ENCODE results near the gene BMP6.

Gene BMP6

DNA sequence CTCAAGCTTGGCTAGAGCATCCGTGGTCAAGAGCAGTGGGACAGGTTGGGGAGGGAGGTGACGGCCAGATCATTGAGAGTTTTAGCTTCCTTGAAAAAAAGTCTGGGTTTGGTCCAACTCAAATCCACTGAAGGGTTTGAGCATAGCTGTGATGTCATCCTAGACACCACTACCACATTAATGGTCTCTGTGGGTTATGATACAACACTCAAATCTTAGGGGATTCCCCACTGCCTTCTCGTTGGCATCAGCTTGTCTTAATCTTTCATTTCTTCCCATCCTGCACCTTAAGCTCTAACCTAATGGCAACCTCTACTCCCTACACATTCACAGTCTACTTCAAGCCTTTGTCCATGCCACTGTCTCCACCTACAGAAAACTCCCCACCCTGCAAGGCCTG is 77.3 kb downstream of the BMP6 start:
- Histone ChIP-seq H2BK120ac (ENCODE audit: low read depth, low read length) (no peak overlapping the region), H3K4me3 (ENCODE audit: low read length) (no peak overlapping the region), H2BK5ac (ENCODE audit: low read length) (no peak overlapping the region), H4K8ac (ENCODE audit: low read depth, low read length) (no peak overlapping the region), H3K27ac (ENCODE audit: low read depth, low read length) (no peak overlapping the region), H3K18ac (ENCODE audit: low read length) (no peak overlapping the region), H4K5ac (ENCODE audit: low read length) (no peak overlapping the region), H3K27me3 (ENCODE audit: insufficient read depth, low read length, poor library complexity) (no peaks in the 10 kb centered on the region), H3K9ac (ENCODE audit: low read length) (no peak overlapping the region), H3K36me3 (ENCODE audit: control insufficient read depth, insufficient read depth, low read length) (no peaks in the 10 kb centered on the region), H3K79me1 (ENCODE audit: low read length) (no peaks in the 10 kb centered on the region), H3K79me2 (ENCODE audit: control insufficient read depth, insufficient read depth, low read length) (no peaks in the 10 kb centered on the region), H3K4me2 (ENCODE audit: low read length) (no peak overlapping the region), H3K56ac (ENCODE audit: low read length) (no peak overlapping the region), H3K4ac (ENCODE audit: low read depth, low read length) (no peak overlapping the region), H3K23ac (ENCODE audit: low read length) (no peak overlapping the region), H3K4me1 (ENCODE audit: control insufficient read depth, low read depth, low read length) (no peaks in the 10 kb centered on the region), H2BK15ac (replicated peaks; ENCODE audit: low read depth) (no peak overlapping the region), H2AK5ac (ENCODE audit: low read length) (no peak overlapping the region)
- no peak for DNase-seq
- no CpG with 5 or more reads among the region's 3 CpGs for WGBS (ENCODE audit: extremely low coverage, insufficient coverage, low lambda C conversion rate)

- no CpG with 5 or more reads among the region's 11 CpGs for WGBS (ENCODE audit: extremely low coverage, insufficient coverage, low lambda C conversion rate)
- no peaks in the 10 kb centered on the region for H3K79me1 ChIP-seq (ENCODE audit: low read length)
- no peaks in the 10 kb centered on the region for H3K4me1 ChIP-seq (ENCODE audit: control insufficient read depth, low read depth, low read length)
- H3K4me2 ChIP-seq (ENCODE audit: low read length), result no peak overlapping the region
- H3K79me2 ChIP-seq (ENCODE audit: control insufficient read depth, insufficient read depth, low read length), result no peaks in the 10 kb centered on the region
- H3K4me3 ChIP-seq (ENCODE audit: low read length), result no peak overlapping the region
- DNase-seq, result no peak
- H4K5ac ChIP-seq (ENCODE audit: low read length), result no peak overlapping the region
- H2BK120ac ChIP-seq (ENCODE audit: low read depth, low read length), result no peak overlapping the region
- H3K56ac ChIP-seq (ENCODE audit: low read length), result no peak overlapping the region
- no peak overlapping the region for H2AK5ac ChIP-seq (ENCODE audit: low read length)
- H3K27ac ChIP-seq (ENCODE audit: low read depth, low read length), result no peak overlapping the region
- H3K9ac ChIP-seq (ENCODE audit: low read length), result no peak overlapping the region
- no peak overlapping the region for H3K4ac ChIP-seq (ENCODE audit: low read depth, low read length)
- no peak overlapping the region for H3K23ac ChIP-seq (ENCODE audit: low read length)
- no peak overlapping the region for H2BK5ac ChIP-seq (ENCODE audit: low read length)
- no peak overlapping the region for H4K8ac ChIP-seq (ENCODE audit: low read depth, low read length)
- no peaks in the 10 kb centered on the region for H3K27me3 ChIP-seq (ENCODE audit: insufficient read depth, low read length, poor library complexity)
- H2BK15ac ChIP-seq (replicated peaks; ENCODE audit: low read depth), result no peak overlapping the region
- no peak overlapping the region for H3K18ac ChIP-seq (ENCODE audit: low read length)
- H3K36me3 ChIP-seq (ENCODE audit: control insufficient read depth, insufficient read depth, low read length), result no peaks in the 10 kb centered on the region
These were observed 79.4 kb downstream of the BMP6 start for GRCh38 chr6:7805078-7805849.

- DNase-seq, result peak; percentile 42
- H4K8ac ChIP-seq (ENCODE audit: low read depth, low read length), result no peak overlapping the region
- WGBS (ENCODE audit: extremely low coverage, insufficient coverage, low lambda C conversion rate), result no CpG with 5 or more reads among the region's 6 CpGs
- H2BK15ac ChIP-seq (replicated peaks; ENCODE audit: low read depth), result no peak overlapping the region
- no peaks in the 10 kb centered on the region for H3K79me1 ChIP-seq (ENCODE audit: low read length)
- no peaks in the 10 kb centered on the region for H3K4me1 ChIP-seq (ENCODE audit: control insufficient read depth, low read depth, low read length)
- no peak overlapping the region for H4K5ac ChIP-seq (ENCODE audit: low read length)
- H3K27me3 ChIP-seq (ENCODE audit: insufficient read depth, low read length, poor library complexity), result no peaks in the 10 kb centered on the region
- no peak overlapping the region for H2BK120ac ChIP-seq (ENCODE audit: low read depth, low read length)
- H3K18ac ChIP-seq (ENCODE audit: low read length), result no peak overlapping the region
- no peak overlapping the region for H3K56ac ChIP-seq (ENCODE audit: low read length)
- H3K4ac ChIP-seq (ENCODE audit: low read depth, low read length), result no peak overlapping the region
- H3K36me3 ChIP-seq (ENCODE audit: control insufficient read depth, insufficient read depth, low read length), result no peaks in the 10 kb centered on the region
- H3K23ac ChIP-seq (ENCODE audit: low read length), result no peak overlapping the region
- H3K27ac ChIP-seq (ENCODE audit: low read depth, low read length), result no peak overlapping the region
- H3K4me3 ChIP-seq (ENCODE audit: low read length), result no peak overlapping the region
- no peak overlapping the region for H3K4me2 ChIP-seq (ENCODE audit: low read length)
- no peaks in the 10 kb centered on the region for H3K79me2 ChIP-seq (ENCODE audit: control insufficient read depth, insufficient read depth, low read length)
- no peak overlapping the region for H3K9ac ChIP-seq (ENCODE audit: low read length)
- no peak overlapping the region for H2AK5ac ChIP-seq (ENCODE audit: low read length)
- no peak overlapping the region for H2BK5ac ChIP-seq (ENCODE audit: low read length)
These were observed 79.9 kb downstream of the BMP6 start for GRCh38 chr6:7805850-7806214.

- H3K4ac ChIP-seq (ENCODE audit: low read depth, low read length), result no peak overlapping the region
- WGBS (ENCODE audit: extremely low coverage, insufficient coverage, low lambda C conversion rate), result no CpG with 5 or more reads among the region's 1 CpG
These were observed 80.8 kb downstream of the BMP6 start for GRCh38 chr6:7806711-7807110.

GRCh38 chr6:7809346-7809745 is 83.4 kb downstream of the BMP6 start:
- Histone ChIP-seq H3K36me3 (ENCODE audit: control insufficient read depth, insufficient read depth, low read length) (no peaks in the 10 kb centered on the region), H3K79me1 (ENCODE audit: low read length) (no peaks in the 10 kb centered on the region), H3K23ac (ENCODE audit: low read length) (no peak overlapping the region), H3K4me3 (ENCODE audit: low read length) (no peak overlapping the region), H4K8ac (ENCODE audit: low read depth, low read length) (no peak overlapping the region), H3K79me2 (ENCODE audit: control insufficient read depth, insufficient read depth, low read length) (no peaks in the 10 kb centered on the region), H2BK120ac (ENCODE audit: low read depth, low read length) (no peak overlapping the region), H3K9ac (ENCODE audit: low read length) (no peak overlapping the region), H3K27ac (ENCODE audit: low read depth, low read length) (no peak overlapping the region), H3K56ac (ENCODE audit: low read length) (no peak overlapping the region), H3K4me2 (ENCODE audit: low read length) (no peak overlapping the region), H3K27me3 (ENCODE audit: insufficient read depth, low read length, poor library complexity) (no peaks in the 10 kb centered on the region), H3K4ac (ENCODE audit: low read depth, low read length) (no peak overlapping the region), H4K5ac (ENCODE audit: low read length) (no peak overlapping the region), H3K4me1 (ENCODE audit: control insufficient read depth, low read depth, low read length) (no peaks in the 10 kb centered on the region), H2BK5ac (ENCODE audit: low read length) (no peak overlapping the region), H3K18ac (ENCODE audit: low read length) (no peak overlapping the region), H2AK5ac (ENCODE audit: low read length) (no peak overlapping the region), H2BK15ac (replicated peaks; ENCODE audit: low read depth) (no peak overlapping the region)
- no peak for DNase-seq
- no CpG with 5 or more reads among the region's 7 CpGs for WGBS (ENCODE audit: extremely low coverage, insufficient coverage, low lambda C conversion rate)

More at GRCh38 chr6:7806711-7807110, 80.8 kb downstream of the BMP6 start:
- H2BK5ac ChIP-seq (ENCODE audit: low read length), result no peak overlapping the region
- H3K27me3 ChIP-seq (ENCODE audit: insufficient read depth, low read length, poor library complexity), result no peaks in the 10 kb centered on the region
- no peak overlapping the region for H4K8ac ChIP-seq (ENCODE audit: low read depth, low read length)
- H2BK120ac ChIP-seq (ENCODE audit: low read depth, low read length), result no peak overlapping the region
- H3K4me2 ChIP-seq (ENCODE audit: low read length), result no peak overlapping the region
- DNase-seq, result no peak
- H3K56ac ChIP-seq (ENCODE audit: low read length), result no peak overlapping the region
- no peak overlapping the region for H3K27ac ChIP-seq (ENCODE audit: low read depth, low read length)
- H4K5ac ChIP-seq (ENCODE audit: low read length), result no peak overlapping the region
- no peak overlapping the region for H2BK15ac ChIP-seq (replicated peaks; ENCODE audit: low read depth)
- no peaks in the 10 kb centered on the region for H3K36me3 ChIP-seq (ENCODE audit: control insufficient read depth, insufficient read depth, low read length)
- H3K79me1 ChIP-seq (ENCODE audit: low read length), result no peaks in the 10 kb centered on the region
- H3K4me3 ChIP-seq (ENCODE audit: low read length), result no peak overlapping the region
- H3K4me1 ChIP-seq (ENCODE audit: control insufficient read depth, low read depth, low read length), result no peaks in the 10 kb centered on the region
- H3K9ac ChIP-seq (ENCODE audit: low read length), result no peak overlapping the region
- no peaks in the 10 kb centered on the region for H3K79me2 ChIP-seq (ENCODE audit: control insufficient read depth, insufficient read depth, low read length)
- H3K23ac ChIP-seq (ENCODE audit: low read length), result no peak overlapping the region
- no peak overlapping the region for H3K18ac ChIP-seq (ENCODE audit: low read length)
- no peak overlapping the region for H2AK5ac ChIP-seq (ENCODE audit: low read length)

DNA sequence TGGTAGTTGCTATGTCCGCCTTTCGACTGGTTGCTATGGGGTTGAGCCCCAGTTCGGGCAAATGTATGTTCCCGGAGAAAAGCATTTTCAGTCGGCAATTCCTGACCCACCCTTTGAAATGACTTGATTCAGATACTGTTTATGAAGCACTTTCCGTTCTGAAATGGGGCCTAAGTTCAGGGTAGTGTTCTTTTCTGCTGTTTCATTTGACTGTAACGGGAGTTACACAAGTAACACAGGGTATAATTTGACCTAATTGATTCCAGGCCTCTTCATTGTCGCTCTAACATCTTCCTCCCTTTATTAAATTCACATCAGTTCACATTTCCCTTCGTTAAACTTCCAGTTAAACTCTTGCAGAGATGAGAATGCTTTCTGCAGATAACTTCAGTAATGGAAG is 85.5 kb downstream of the BMP6 start:
- Histone ChIP-seq H3K27me3 (ENCODE audit: insufficient read depth, low read length, poor library complexity) (no peaks in the 10 kb centered on the region), H3K4me3 (ENCODE audit: low read length) (no peak overlapping the region)
- no peak for DNase-seq

More for the DNA sequence above, 85.5 kb downstream of the BMP6 start:
- Histone ChIP-seq H3K4me2 (ENCODE audit: low read length) (no peak overlapping the region), H3K27ac (ENCODE audit: low read depth, low read length) (no peak overlapping the region), H3K79me1 (ENCODE audit: low read length) (no peaks in the 10 kb centered on the region), H4K5ac (ENCODE audit: low read length) (no peak overlapping the region), H3K4me1 (ENCODE audit: control insufficient read depth, low read depth, low read length) (no peaks in the 10 kb centered on the region), H2BK5ac (ENCODE audit: low read length) (no peak overlapping the region), H3K36me3 (ENCODE audit: control insufficient read depth, insufficient read depth, low read length) (no peaks in the 10 kb centered on the region), H3K56ac (ENCODE audit: low read length) (no peak overlapping the region), H3K23ac (ENCODE audit: low read length) (no peak overlapping the region), H4K8ac (ENCODE audit: low read depth, low read length) (no peak overlapping the region), H2BK15ac (replicated peaks; ENCODE audit: low read depth) (no peak overlapping the region), H3K9ac (ENCODE audit: low read length) (no peak overlapping the region), H3K4ac (ENCODE audit: low read depth, low read length) (no peak overlapping the region), H2BK120ac (ENCODE audit: low read depth, low read length) (no peak overlapping the region), H2AK5ac (ENCODE audit: low read length) (no peak overlapping the region), H3K79me2 (ENCODE audit: control insufficient read depth, insufficient read depth, low read length) (no peaks in the 10 kb centered on the region), H3K18ac (ENCODE audit: low read length) (no peak overlapping the region)
- no CpG with 5 or more reads among the region's 9 CpGs for WGBS (ENCODE audit: extremely low coverage, insufficient coverage, low lambda C conversion rate)
